GM19328 (cell line): ENCODE data around the gene SESN2.
"Not testable (repeated sequence)": the region's sequence is repeated elsewhere in the genome, so short reads cannot be mapped to it uniquely, and the experiment has no call there.

ENCODE experiments used
- ATAC-seq: cut with Tn5 transposase; IDR thresholded peaks from one replicate; pipeline ENCODE4 v1.9.1; 2021; ENCODE audit warnings: mild to moderate bottlenecking, moderate library complexity; ENCODE audit not compliant: unreplicated experiment

SESN2 gene

DNA sequence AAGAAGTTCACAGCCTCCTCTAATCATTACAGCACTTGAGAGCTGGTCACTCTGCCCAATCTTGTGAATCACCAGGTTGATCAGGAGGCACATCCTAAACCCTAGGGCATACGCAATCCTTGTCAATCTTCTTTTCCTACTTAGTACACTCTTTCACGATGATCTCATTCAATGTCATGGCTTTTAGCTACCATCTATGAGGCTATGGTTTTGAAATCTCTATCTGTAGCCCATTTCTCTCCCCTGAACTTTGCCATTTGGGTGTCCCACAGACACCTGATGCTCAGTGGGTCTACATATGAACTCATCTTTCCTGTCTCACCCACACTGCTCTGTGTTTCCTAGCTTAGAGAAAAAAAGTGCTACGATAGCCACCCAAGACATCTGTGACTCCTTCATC lies 67.7 kb downstream of the SESN2 start:
- no peak for ATAC-seq

DNA sequence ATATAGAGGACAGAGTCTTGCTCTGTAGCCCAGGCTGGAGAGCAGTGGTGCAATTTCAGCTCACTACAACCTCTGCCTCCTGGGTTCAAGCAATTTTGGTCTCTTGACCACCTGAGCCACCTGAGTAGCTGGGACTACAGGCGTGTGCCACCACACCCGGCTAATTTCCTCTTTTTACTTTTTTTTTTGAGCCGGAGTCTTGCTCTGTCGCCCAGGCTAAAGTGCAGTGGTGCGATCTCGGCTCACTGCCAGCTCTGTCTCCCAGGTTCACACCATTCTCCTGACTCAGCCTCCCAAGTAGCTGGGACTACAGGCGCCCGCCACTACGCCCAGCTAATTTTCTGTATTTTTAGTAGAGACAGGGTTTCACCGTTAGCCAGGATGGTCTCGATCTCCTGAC lies 68.1 kb downstream of the SESN2 start:
- not testable (repeated sequence) for ATAC-seq

DNA sequence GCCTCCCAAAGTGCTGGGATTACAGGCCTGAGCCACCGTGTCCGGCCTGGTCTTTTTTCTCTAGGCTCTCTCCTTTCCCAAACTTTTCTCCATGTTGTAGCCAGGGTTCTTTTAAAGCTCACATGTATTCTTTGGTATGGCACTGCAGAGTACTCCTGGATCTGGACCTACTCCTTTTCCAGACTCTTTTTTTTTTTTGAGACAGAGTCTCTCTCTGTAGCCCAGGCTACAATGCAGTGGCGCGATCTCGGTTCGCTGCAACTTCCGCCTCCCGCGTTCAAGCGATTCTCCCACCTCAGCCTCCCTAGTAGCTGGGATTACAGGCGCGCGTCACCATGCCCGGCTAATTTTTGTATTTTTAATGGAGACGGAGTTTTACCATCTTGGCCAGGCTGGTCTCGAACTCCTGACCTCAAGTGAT lies 68.9 kb downstream of the SESN2 start:
- no peak for ATAC-seq

DNA sequence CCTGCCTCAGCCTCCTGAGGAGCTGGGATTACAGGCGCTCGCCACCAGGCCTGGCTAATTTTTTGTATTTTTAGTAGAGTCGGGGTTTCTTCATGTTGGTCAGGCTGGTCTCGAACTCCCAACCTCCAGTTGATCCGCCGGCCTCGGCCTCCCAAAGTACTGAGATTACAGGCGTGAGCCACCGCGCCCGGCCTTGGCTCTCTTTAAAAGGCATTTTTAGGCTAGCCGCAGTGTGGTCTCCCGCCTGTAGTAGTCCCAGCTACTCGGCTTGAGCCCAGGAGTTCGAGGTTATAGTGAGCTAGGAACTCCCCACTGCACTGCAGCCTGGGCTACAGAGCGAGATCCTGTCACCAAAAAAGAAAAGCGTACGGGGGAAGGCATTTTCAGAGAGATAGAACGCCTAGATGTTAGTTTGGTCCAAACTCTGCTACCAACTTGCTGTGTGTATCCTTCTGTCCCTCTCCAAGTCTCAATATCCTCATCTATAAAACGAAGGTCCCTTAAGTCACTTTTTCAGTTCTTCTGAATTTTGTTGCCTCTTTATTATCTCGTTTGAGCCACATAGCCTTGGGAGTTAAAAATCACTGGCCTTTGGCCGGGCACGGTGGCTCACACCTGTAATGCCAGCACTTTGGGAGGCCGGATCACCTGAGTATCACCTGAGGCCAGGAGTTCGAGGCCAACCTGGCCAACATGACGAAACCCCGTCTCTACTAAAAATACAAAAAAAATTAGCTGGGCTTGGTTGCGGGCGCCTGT lies 70.3 kb downstream of the SESN2 start:
- ATAC-seq: peak; percentile 9
